ENCODE results near the gene RASSF9.

RASSF9 gene

GRCh38 chr12:85829391-85829790, 6.8 kb downstream of the RASSF9 start:
- Histone ChIP-seq H3K27me3 (replicated peaks; ENCODE audit: control insufficient read depth, insufficient read depth, low read length) (no peaks in the 10 kb centered on the region), H3K36me3 (ENCODE audit: control insufficient read depth, insufficient read depth, low read length) (no peaks in the 10 kb centered on the region), H3K4me3 (replicated peaks; ENCODE audit: low read depth, low read length) (no peak overlapping the region)
- DNase-seq (ENCODE audit: extremely low read depth, insufficient read length): no peak
- TF ChIP-seq CTCF (IDR thresholded peaks at IDR 0.05; ENCODE audit: insufficient read depth, low read length, poor library complexity, severe bottlenecking): no peak

DNA sequence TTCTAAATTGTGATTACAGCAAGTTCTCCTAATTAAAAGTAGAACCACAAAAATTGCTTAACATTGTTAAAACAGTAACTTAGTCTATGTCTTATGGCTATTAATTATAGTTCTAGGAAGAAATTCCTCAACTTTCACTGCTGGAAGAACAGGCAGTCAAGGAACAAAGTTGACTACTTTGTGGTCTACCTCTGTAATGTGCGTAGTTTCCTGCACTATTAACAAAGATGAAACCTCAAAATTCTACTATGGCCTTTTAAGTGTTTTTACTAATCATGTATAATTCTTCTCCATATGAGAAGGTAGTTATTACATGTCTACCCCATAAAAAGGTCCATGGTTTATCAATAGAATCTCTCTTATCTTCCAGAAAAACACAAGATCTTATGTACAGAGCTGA, 7.6 kb downstream of the RASSF9 start:
- TF ChIP-seq CTCF (IDR thresholded peaks at IDR 0.05; ENCODE audit: insufficient read depth, low read length, poor library complexity, severe bottlenecking): no peak
- Histone ChIP-seq H3K36me3 (ENCODE audit: control insufficient read depth, insufficient read depth, low read length) (no peaks in the 10 kb centered on the region), H3K27me3 (replicated peaks; ENCODE audit: control insufficient read depth, insufficient read depth, low read length) (no peaks in the 10 kb centered on the region), H3K4me3 (replicated peaks; ENCODE audit: low read depth, low read length) (no peak overlapping the region)
- DNase-seq (ENCODE audit: extremely low read depth, insufficient read length): no peak

GRCh38 chr12:85825746-85826145, 10.5 kb downstream of the RASSF9 start:
- no peaks in the 10 kb centered on the region for H3K36me3 ChIP-seq (ENCODE audit: control insufficient read depth, insufficient read depth, low read length)
- no peaks in the 10 kb centered on the region for H3K27me3 ChIP-seq (replicated peaks; ENCODE audit: control insufficient read depth, insufficient read depth, low read length)
- no peak for DNase-seq (ENCODE audit: extremely low read depth, insufficient read length)
- no peak overlapping the region for H3K4me3 ChIP-seq (replicated peaks; ENCODE audit: low read depth, low read length)
- no peak for TF ChIP-seq CTCF (IDR thresholded peaks at IDR 0.05; ENCODE audit: insufficient read depth, low read length, poor library complexity, severe bottlenecking)

DNA sequence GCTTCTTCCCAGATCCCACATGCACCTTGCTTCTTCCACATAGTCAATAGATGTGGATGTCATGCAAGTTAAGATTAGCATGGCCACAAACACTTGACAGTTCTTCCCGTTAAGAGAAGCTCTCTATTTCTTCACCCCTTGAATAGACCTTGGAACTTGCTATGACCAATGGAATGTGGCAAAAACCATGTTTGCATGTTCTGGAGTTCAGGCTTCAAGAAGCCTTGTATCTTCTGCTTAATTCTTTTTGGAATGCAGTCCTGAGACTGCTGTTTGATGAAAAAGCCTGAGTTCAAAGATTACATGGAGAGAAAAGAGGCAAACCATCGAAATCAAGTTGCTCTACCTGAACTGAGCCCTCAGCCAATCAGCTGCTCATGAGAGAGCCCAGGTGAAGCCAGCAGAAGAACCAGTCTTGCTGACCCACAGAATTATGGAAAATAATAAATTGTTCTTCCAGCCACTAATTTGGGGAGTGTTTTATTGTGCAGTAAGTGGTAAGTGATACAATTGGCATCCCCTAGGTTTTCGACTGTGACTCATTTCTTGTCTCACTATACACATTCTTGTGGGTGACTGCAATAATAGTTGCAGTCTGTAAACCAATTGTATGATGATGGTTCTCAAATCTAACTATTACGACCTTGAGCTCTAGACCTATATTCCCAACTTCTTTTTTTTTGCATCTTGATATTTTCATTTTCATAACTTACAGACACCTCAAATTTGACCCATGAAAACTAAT, 12.6 kb downstream of the RASSF9 start:
- no peak for DNase-seq (ENCODE audit: extremely low read depth, insufficient read length)
- H3K4me3 ChIP-seq (replicated peaks; ENCODE audit: low read depth, low read length): no peak overlapping the region
- TF ChIP-seq CTCF (IDR thresholded peaks at IDR 0.05; ENCODE audit: insufficient read depth, low read length, poor library complexity, severe bottlenecking): no peak
- no peaks in the 10 kb centered on the region for H3K36me3 ChIP-seq (ENCODE audit: control insufficient read depth, insufficient read depth, low read length)
- H3K27me3 ChIP-seq (replicated peaks; ENCODE audit: control insufficient read depth, insufficient read depth, low read length): no peaks in the 10 kb centered on the region

DNA sequence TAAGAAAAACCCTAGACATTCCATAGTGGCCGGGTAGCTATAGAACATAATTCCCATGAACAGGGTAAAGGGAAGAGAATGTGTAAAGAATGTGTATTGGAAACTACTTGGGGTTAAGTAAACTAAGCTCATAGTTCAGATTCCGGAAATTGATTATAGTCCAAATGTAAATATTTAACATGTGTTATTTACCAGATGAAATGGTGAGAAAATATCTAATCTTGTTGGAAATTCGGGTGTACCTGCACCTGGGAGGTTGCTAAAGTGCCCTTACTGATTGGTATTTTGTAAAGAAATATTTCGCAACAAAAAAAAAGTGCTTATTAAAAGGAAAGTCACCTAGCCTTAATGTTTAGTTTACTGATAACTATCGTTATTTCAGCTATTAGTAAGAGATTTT, 14.4 kb downstream of the RASSF9 start:
- TF ChIP-seq CTCF (IDR thresholded peaks at IDR 0.05; ENCODE audit: insufficient read depth, low read length, poor library complexity, severe bottlenecking): no peak
- Histone ChIP-seq H3K4me3 (replicated peaks; ENCODE audit: low read depth, low read length) (no peak overlapping the region), H3K36me3 (ENCODE audit: control insufficient read depth, insufficient read depth, low read length) (no peaks in the 10 kb centered on the region), H3K27me3 (replicated peaks; ENCODE audit: control insufficient read depth, insufficient read depth, low read length) (no peaks in the 10 kb centered on the region)
- DNase-seq (ENCODE audit: extremely low read depth, insufficient read length): no peak

DNA sequence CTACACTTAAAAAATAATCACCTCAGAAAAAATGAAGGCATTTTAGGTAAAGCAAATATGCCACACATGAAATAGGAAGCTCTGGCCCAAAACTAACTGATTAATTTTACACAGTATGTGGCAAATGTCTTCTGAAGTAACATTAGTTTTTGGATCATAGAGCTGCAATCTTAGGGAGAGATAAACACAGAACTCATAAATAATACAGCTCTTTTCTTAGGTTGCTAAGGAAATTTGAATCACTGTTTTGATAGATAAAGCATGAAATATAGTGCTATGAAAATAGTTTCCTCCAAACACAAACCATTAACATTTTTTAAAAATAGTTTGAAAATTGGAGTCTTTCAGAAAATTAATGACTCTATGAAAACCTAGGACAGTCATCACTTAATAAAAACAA, 15.0 kb downstream of the RASSF9 start:
- Histone ChIP-seq H3K36me3 (ENCODE audit: control insufficient read depth, insufficient read depth, low read length) (no peaks in the 10 kb centered on the region), H3K27me3 (replicated peaks; ENCODE audit: control insufficient read depth, insufficient read depth, low read length) (no peaks in the 10 kb centered on the region), H3K4me3 (replicated peaks; ENCODE audit: low read depth, low read length) (no peak overlapping the region)
- no peak for TF ChIP-seq CTCF (IDR thresholded peaks at IDR 0.05; ENCODE audit: insufficient read depth, low read length, poor library complexity, severe bottlenecking)
- DNase-seq (ENCODE audit: extremely low read depth, insufficient read length): no peak
